Stimulated activated CD4-positive, alpha-beta T cell treated with anti-CD3 and anti-CD28 coated beads, Interleukin-1b, Interleukin-23, amount 100 ng/mL, for 24 hours (primary cell): ENCODE measurements around the gene IFI16.
"Not testable (repeated sequence)": the region's sequence is repeated elsewhere in the genome, so short reads cannot be mapped to it uniquely, and the experiment has no call there.

Experiments used
- DNase-seq, 4 experiments: peaks; one replicate each; pipeline ENCODE4 v3.0.0-alpha.2; 2020; ENCODE audit warnings: low read depth in 4 of 4, low spot score in 1 of 4

The IFI16 gene

DNA sequence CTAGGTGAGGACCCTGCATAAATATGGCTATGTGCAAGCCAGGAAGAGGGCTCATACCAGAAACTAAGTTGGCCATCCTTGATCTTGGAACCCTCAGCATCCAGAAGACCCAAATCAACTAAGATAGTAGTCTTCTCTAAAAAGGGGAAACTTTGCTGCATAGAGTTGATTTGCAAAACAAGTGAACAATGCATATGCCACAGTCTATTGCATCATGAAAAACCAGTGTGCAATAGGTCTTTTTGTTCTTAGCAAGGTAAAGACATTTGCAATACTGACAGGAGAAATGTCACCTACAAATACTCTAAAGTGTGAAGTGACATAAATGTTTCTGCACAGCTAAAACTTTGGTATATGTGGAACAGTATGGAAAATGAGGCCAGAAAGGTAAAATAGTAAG is 2.0 kb upstream of the IFI16 start:
- no peak for DNase-seq

GRCh38 chr1:159008744-159009188 is 941 bp upstream of the IFI16 start:
- no peak for DNase-seq

- no peak for DNase-seq
Measured at GRCh38 chr1:159009287-159009686, 420 bp upstream of the IFI16 start.

DNA sequence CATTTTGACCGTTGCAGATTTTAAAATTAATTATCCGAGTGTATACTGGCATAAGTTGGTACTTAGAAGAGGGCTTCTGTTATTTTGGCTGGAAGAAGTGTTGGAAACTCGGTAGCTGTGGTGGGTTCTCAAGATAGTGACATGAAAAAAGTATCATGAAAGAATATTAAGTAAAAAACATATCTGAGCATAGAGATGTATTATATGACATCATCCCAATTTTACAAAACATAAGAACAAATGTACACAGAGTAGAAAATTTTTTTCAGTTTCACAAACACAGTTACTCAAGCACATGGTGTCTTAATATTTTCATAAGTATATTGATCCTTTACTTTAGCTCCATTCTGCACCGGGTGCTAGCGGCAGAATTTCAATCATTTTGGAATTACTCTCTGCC is 684 bp downstream of the IFI16 start:
- no peak for DNase-seq

DNA sequence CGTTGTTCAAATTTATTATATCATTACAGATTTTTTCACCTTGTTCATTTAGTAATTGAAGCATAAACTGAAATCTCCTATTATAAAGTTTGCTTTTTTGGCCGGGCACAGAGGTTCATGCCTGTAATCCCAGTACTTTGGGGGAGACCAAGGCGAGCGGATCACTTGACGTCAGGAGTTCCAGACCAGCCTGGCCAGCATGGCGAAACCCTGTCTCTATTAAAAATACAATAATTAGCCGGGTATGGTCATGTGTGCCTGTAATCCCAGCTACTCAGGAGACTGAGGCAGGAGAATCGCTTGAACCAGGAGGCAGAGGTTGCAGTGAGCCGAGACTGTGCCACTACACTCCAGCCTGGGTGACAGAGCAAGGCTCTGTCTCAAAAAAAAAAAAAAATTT is 1.3 kb downstream of the IFI16 start:
- DNase-seq = not testable (repeated sequence)

- DNase-seq = no peak
Measured at GRCh38 chr1:159011751-159012150, 2.0 kb downstream of the IFI16 start.

GRCh38 chr1:159012495-159012894 is 2.8 kb downstream of the IFI16 start:
- DNase-seq = no peak

DNA sequence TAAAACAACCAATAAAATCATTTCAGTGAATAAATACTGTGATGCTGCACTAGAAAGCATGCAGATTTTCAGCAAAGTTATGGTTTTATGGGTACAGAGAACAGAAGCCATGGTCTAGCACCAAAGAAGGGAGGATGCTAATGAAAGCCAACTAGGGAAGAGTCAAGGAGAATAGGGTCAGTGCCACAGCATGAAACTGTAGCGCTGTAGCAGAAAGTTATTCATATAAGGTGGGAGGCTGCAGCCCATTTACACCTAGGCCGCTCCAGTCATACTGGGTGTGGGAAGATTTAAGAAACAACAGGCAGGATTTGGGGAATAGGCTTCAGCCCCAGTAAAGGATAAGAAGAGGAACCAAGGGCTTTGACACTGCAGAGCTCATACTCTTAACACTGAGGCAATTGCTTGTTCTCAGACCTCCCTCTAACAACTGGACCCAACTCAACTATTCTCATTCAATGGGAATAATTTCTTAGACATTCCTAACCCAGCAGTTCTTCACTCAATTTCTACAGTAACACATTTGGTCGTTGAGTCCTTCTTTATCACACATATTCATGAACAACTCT is 4.4 kb downstream of the IFI16 start:
- no peak for DNase-seq

- no peak for DNase-seq
Measured at GRCh38 chr1:159014851-159015250, 5.1 kb downstream of the IFI16 start.

DNA sequence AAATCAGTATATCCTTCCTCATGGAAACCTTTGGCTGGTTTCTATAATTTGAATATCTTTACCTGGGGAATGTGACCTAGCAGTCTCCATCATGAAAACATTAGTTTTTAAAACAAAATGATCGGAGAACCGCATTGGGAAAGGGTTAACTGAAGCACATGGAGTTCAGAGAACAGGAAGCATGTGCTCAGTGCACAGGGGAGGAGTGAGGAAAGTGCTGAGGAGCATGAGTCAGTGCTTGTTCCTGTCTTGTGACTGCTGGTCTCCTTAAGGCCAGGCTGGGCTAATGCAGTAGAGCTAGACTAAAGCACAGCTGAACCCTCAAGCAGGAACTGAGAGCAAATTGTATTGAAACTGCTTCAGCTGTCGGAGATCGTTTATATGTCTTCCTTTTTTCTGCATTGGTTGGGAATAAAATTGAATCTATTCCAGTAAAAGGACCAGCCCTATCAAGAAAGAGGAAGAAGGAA is 5.8 kb downstream of the IFI16 start:
- DNase-seq = peak in 1 of 4 experiments; percentile 50

DNA sequence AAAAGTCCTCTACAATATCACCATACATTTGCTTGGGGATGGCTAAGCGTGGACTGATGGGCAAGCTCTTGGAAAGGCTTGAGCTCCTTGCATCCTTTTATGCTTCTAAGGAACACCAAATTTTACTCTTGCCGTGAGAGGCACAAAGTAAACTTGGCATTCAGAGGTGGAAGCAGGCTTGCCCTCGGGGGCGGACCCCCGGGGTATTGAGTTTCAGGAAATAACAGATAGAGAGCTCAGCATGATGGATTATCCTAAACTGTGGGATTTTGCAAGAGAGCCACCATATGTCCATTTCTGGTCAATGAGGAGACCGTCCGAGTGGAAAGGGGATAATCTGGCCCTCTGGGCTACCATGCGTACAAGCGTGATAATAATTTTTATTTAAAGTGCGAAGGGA is 14.0 kb downstream of the IFI16 start:
- no peak for DNase-seq

DNA sequence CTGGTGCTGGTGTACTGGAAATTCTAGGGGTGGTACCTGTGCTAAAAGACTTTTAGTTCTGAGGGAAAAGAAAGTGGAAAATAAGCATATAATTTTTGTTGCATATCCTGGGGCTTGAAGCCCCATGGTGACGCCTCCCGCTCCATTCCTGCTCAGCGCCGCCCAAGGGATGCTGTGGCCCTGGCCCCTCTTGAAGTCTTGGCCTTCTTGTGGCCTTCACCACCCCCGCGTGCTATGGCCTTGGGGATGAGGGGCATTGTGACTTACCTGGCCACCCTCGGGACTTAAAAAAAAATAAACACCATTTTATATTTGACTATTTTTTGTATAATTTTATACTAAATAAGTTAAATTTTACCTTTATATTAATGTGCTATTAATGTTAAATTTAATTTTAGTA is 15.3 kb downstream of the IFI16 start:
- DNase-seq = no peak

DNA sequence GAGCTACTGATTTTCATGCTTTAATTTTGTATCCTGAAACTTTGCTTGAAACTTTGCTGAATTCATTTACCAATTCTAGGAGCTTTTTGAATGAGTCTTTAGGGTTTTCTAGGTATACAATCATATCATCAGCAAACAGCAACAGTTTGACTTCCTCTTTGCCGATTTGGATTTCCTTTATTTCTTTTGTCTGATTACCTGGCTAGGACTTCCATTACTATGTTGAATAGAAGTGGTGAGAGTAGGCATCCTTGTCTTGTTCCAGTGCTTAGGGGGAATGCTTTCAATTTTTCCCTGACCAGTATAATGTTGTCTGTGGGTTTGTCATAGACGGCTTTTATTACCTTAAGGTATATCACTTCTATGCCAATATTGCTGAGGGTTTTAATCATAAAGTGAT is 17.1 kb downstream of the IFI16 start:
- not testable (repeated sequence) for DNase-seq

GRCh38 chr1:159030311-159030710 is 20.6 kb downstream of the IFI16 start:
- no peak for DNase-seq

DNA sequence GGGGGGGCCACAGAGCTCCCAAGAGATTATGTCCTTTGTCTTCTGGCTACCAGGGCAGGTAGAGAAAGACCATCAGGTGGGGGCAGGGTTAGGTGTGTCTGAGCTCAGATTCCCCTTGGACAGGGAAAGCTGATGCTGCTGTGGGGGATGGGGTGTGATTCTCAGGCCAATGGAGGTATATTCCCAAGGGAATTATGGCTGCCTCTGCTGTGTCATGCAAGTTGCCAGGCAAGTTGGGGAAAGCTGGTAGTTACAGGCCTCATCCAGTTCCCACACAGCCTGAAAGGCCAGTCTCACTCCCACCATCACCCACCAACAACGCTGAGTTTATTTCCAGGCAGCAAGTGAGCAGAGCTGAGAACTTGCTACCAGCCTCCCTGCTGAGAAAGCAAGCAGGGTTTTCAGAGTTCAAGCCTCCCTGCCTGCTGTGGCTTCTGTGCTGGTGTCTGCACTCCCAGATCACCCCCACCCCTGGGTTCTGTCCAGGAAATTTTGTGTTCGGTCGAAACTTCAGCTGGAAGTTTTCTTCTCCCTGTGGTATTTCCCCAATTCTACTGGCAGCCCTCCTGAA is 21.3 kb downstream of the IFI16 start:
- no peak for DNase-seq

- no peak for DNase-seq
Measured at GRCh38 chr1:159040206-159040605, 30.5 kb downstream of the IFI16 start.

- no peak for DNase-seq
Measured at GRCh38 chr1:159040893-159041724, 31.4 kb downstream of the IFI16 start.

DNA sequence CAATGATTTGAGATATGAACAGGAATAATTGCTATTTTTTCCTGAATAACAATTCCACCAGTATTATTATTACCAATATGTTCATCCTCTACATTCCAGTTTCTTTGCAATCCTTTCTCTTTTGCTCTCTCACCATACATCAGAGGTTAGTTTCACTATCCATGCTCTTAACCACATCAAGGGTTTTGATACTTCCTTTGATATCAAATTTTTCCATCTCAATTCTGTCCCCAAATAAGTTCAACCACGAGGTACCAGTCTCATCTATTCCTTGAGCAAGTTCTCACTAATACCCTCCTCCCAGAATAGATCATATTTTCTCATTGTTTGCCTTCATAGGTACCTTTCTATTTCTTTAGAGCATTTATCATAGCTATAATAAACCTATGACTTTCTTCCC is 36.8 kb downstream of the IFI16 start:
- DNase-seq = not testable (repeated sequence)

DNA sequence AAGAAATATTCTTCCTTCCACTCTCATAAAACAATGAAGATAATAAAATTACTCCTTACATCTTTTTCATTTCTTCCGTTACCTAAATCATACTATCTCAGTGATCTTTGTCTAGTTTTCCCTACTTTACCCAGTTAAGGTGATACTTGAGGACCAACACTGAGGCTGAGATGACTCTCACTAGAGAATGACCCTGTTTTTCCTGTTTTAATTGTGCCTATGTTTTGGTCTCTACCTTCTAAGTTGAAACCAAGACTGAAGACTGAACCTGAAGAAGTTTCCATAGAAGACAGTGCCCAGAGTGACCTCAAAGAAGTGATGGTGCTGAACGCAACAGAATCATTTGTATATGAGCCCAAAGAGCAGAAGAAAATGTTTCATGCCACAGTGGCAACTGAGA is 41.7 kb downstream of the IFI16 start:
- no peak for DNase-seq

DNA sequence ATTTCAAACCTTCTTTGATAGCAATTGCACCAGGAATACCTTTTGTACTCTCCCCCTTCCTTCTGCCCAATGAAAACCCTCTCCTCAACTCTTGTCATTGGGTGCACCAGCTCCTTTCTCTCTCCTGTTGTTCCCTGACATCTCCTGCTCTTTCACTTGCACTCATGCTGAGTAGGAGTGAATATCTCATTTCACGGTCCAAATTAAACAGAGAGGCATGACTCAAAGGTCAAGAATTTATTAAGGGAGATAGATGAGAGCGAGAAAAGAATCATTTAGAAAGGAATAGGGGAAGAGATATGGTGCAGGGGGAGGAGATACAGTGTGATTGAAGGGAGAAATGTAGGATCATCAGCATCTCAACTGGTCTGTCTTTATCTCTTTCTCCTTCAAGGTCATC is 44.7 kb downstream of the IFI16 start:
- no peak for DNase-seq

GRCh38 chr1:159055181-159055641 is 45.5 kb downstream of the IFI16 start:
- DNase-seq = no peak

DNA sequence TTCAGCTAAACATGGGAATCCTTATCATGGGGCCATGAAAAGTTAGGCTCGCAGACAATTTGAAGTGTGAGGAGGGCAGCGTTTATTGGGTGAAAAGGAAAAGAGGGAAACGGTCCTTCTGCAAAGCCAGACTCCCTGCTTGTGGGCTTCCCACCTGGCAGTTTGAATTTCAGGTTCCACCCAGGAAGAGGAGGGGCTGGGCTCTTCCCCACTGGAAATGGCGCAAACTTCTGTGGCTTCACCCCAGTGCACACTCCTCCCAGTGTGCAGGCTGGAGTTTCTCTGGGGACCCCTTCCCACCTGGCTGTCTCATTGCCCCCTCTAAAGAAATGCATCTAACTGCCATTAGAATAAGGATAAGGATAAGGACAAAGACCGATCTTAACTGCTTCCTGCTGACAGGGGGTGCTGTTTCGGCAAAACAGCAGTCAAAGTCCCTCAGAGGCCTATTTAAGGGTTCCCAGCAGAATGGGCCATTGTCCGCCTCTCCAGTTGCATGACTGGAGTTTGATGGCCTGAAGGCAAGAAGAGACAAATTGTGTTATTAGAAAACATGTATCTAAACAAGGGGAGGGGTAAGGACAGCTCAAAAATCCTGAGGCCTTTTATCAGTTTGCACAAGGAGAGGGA is 46.5 kb downstream of the IFI16 start:
- no peak for DNase-seq
